Activated CD8-positive, alpha-beta memory T cell treated with anti-CD3 and anti-CD28 coated beads, Interleukin-2, amount 50 U/mL, for 24 hours (primary cell): ENCODE results near the gene PTER.
A peak's percentile ranks its signal among the peaks of the same experiment; 100 is the strongest.

ENCODE experiments used
- DNase-seq: peaks from one replicate; pipeline ENCODE4 v3.0.0-alpha.2; 2020; ENCODE audit errors: extremely low read depth

PTER gene

GRCh38 chr10:16436758-16437539, at the start of gene PTER:
PTER (plus strand) TSS chr10:16437010; CDS start chr10:16484385, 47,375 bp downstream.
- peak; percentile 96 for DNase-seq

DNA sequence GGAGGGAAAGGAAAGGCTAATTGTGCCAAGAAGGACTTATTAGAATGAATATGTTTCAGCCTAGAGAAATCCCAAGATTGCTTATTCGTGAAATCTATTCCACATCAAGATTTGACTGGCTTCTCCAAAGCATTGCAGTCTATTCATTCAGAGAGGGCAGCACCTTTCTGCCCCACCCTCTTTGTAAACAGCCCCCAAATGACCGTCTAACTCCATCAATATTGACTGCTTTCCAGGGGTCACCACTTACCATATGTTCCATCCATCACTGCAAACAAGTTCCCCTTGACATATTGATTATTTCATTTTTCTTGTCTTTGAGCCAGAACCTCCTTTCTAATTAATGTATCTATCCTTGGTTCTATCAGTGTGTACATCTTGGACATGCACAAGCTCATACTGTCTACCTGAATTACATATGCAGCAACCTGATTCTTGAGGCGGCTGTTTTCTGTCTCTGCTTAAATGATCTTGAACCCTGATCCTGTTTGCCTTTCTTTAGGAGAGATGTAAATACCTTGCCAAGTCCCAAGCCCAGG, 44.2 kb upstream of the PTER start:
- DNase-seq: no peak

DNA sequence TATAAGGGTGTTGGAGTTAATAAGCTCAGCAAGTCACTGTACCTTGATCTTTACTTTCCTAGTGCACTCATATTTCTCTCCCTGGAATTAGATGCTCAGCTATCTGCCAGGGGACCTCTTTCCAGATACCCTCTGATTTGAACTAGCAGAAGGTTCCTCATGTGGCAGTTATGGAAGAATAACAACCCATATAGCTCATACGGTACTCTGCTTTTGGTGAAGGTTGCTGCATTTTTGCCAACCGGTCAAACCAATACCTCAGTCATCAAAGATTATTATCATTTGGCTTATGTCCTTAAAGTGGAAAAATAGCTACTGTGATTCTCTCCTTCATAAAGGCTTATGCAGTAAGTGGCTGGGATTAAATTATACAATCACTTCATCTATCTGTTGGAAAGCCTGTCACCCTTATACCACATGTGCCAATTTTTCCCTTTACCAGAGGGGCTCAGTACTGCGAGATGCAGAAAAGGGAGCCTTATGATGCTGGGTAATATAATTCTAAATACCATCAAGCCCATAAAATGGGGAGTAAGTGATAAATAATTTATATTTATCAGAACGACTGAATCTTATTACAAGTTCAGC, 43.4 kb upstream of the PTER start:
- DNase-seq: no peak

DNA sequence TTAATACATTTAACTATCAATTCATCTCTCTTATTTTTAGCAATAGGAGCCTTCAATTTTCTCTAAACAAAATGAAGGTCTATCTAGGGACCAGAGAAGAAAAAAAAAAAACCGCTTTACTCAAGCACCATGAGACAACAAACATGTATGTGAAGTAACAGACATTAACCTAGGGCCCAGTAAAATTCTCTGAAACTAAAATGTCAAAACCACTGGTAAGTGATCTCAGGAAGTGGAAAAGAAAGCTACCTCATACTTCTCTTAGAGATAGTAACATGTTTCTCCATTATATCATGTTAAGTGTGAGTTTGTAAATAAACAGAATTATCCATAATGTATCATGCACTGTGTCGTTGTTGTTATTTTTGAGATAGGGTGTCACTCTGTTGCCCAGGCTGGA, 35.4 kb upstream of the PTER start:
- DNase-seq: no peak

- no peak for DNase-seq
Observed at GRCh38 chr10:16408379-16408778, 28.4 kb upstream of the PTER start.

GRCh38 chr10:16417341-16417740, 19.5 kb upstream of the PTER start:
- no peak for DNase-seq

- DNase-seq: no peak
Observed at GRCh38 chr10:16423599-16423998, 13.2 kb upstream of the PTER start.

GRCh38 chr10:16425449-16425848, 11.4 kb upstream of the PTER start:
- DNase-seq: no peak

DNA sequence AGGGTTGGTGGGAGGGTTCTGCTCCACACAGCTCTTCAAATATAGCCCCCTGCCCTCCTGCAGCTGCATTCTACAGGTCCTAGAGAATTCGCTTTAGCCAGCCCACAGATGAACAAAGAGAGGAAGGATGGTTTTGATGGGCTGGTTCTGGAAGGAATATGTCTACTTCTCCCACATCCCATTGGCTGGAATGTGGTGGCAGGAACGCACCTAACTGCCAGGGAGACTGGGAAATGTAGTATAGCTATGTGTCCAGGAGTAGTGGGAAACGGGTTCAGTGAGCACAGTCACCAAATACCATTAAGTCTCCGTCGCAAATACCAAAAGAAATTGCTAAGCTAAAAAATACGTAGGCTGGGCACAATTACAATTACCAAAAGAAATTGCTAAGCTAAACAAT, 7.3 kb upstream of the PTER start:
- DNase-seq: no peak

DNA sequence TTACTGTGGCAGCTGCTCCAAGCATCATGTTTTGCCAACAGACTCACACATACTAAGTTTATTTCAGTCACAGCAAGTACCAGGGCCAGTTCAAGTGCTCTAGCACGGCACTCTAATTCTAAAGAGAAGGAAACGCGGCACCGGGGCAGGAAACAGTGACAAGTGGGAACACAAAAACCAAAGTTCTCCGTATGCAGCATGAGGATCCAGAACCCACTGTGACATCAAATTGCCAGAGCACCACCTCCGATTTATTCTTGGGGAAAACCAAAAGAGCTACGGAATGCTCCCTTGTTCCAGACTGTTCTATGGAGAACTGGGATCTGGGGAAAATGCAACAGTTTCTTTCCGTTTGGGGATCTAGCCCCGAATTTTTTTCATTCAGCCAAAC, 448 bp upstream of the PTER start:
- DNase-seq: no peak

DNA sequence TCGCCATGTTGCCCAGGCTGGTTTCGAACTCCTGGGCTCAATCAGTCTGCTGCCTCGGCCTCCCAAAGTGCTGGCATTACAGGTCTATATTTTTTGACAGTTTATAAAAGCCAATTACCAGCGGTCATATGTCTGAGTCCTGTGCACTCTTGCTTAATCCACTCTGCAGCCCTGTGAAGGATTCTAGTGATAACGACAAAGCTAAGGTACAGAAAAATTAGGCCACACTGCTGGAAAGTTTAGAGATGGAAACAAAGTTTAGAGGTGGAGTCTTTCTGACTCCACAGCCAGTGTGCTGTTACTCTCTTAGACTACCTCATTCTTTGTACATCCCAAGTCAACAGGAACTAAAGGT, 707 bp downstream of the PTER start:
- no peak for DNase-seq

- no peak for DNase-seq
Observed at GRCh38 chr10:16439295-16439694, 2.5 kb downstream of the PTER start.

- DNase-seq: no peak
Observed at GRCh38 chr10:16440396-16441133, 3.8 kb downstream of the PTER start.

DNA sequence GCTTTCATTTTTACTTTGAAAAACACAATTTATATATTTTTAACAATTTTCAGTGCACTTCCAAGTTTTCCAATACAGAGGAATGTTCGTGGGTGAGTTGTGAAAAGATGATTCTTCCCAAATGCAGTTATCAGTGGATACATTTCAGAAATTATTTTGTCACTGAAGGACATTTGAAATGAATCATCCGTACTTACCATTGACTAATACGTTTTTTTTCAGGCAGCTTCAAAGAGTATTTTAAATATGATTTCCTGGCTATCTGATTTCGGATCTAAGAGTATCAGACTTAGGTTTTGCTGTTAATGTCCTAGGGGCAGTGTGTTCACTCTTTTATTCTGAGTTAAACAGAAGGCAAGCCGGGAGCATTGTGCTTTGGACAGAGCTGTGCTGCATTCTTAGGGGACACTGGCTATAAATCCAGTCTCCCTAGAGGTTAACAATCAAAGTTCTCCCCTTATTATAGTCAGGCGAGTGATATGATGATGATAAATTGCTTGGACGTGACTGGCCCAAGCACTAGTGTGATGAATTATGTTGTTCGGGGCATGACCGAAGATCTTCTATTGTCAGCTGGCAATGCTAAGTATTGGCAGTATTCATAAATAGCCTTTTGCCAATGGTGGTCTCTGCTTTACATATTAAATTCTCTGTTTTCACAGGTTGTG, 4.5 kb downstream of the PTER start:
- DNase-seq: no peak

DNA sequence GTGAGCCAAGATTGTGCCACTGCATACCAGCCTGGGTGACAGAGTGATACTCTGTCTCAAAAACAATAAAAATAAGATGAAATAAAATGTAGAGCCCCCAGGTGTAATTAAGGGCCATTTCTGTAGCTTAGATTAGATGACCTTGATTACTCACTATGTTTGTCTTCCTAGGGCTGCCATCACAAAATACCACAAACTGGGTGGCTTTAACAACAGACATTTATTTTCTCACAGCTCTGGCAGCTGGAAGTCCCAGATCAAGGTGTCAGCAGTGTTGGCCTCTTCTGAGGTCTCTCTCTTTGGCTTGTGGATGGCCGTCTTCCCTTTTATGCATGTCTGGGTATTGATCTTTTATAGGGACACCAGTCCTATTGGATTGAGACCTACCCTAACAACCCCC, 6.1 kb downstream of the PTER start:
- no peak for DNase-seq

- no peak for DNase-seq
Observed at GRCh38 chr10:16445770-16446469, 9.1 kb downstream of the PTER start.

DNA sequence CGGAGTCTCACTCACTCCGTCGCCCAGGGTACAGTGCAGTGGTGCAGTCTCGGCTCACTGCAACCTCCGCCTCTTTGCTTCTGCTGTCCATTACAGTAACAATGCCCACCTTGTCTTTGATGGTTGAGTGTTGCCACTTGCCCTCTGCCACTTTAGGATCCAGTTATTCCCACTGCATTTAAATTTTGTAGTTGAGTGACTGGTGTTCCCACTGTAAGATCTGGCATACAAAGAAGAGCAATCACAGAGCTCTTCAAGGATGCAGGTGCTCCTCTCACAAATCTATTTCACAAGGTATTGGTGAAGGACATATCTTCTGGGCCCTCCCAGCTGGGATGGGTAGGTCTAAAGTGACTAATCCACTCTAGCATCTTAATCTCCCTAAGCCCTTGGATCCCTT, 12.6 kb downstream of the PTER start:
- DNase-seq: no peak

DNA sequence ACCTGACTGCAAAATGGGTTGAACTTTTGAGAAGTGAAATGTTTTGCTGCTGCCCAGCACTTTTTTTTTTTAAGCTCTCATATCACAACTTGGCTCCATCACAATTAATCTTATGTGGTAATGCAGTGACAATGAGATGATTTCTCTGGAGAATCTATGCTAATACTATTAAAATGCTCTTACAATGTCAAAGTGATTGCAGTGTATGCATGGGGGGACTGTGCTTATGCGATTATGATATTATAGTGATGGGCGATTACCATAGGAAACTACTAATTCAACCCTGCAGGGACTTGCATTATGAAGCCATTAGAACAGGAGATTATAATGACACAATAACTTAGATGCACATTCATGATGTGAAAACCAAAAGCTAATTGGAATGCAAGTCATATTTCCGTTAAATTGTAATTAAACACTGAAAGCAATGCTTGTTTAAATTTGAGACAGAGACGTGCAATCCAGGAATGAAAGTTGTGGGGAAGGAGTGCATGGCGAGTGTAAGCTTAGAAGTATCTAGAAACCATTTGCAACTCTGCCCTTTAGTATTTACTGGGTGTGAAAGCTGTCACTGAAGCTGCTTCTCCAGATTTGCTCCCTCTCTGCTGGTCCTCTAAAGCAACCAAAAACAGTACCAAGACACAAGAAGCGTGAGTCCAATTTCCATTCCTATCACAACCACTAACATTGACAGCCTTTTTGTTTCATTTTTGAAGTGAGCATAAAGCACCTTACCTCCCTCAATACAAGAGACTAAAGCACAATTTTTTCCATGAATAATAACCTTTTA, 21.6 kb downstream of the PTER start:
- DNase-seq: no peak

GRCh38 chr10:16459423-16459939, 22.7 kb downstream of the PTER start:
- DNase-seq: no peak

DNA sequence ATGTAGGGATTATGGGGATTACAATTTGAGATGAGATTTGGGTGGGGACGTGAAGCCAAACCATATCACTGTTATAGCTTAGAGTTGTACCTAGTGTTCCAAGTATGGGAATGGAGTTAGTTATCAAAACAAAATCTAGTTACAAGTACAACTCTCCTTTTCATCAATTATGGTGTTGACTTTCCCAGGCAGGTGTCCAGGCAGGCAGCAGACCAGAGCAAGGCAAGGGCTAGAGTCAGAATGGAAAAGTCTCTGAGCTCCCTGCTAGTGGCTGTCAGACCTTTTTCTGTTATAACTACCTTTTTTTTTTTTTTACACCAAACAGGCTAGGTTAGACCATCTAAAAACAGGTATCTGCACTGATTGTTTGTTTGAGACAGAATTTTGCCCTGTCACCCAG, 29.2 kb downstream of the PTER start:
- no peak for DNase-seq

DNA sequence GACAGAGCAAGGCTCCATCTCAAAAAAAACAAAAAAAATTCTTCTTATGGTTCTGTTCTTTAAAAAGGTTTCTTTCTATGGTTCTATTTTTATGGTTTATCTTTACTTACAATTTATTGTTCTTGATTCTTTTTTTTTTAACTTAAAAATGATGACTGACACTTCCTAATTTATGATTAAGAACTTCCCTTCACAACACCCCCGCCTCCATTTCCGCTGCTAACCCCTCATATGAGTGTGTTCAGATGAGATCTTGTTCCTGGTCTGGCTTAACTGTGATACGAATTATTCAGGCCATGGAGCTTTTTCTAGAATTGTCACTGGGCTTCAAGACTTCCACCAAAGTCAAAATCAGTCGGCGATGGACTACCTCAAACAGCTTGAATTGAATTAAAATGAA, 33.9 kb downstream of the PTER start:
- DNase-seq: no peak
